Measurements from ENCODE around the gene FLNB. TPM values are rescaled to one million over a fixed set of nuclear protein-coding genes. Genes with fewer than 3 reads are reported as not detected.

The FLNB gene
- total and polyA plus RNA-seq, 2 of the 4 experiments (the other 2 are of a cell fraction), result 78.0 to 136 TPM

- Histone ChIP-seq H4K5ac (ENCODE audit: low read depth, low read length) (no peak overlapping the region), H3K36me3 (ENCODE audit: control insufficient read depth, insufficient read depth, low read length) (peaks cover 73% of the 10 kb centered on the region), H3K18ac (ENCODE audit: low read depth, low read length) (no peak overlapping the region), H3K27me3 (ENCODE audit: control insufficient read depth, insufficient read depth, low read length) (no peaks in the 10 kb centered on the region), H4K91ac (ENCODE audit: insufficient read depth, low read depth, low read length) (no peak overlapping the region), H3K23ac (ENCODE audit: low read depth, low read length) (no peak overlapping the region), H3K4me2 (ENCODE audit: low read depth, low read length) (no peak overlapping the region), H2BK20ac (ENCODE audit: low read depth, low read length) (no peak overlapping the region), H2AK9ac (replicated peaks; ENCODE audit: low read depth, low read length, poor library complexity) (no peak overlapping the region), H3K27ac (ENCODE audit: insufficient read depth, low read length) (no peak overlapping the region), H2BK5ac (ENCODE audit: low read depth, low read length, poor library complexity, severe bottlenecking) (no peak overlapping the region), H2BK120ac (ENCODE audit: low read depth, low read length) (no peak overlapping the region), H2BK15ac (ENCODE audit: low read depth, low read length) (no peak overlapping the region), H3K9ac (ENCODE audit: low read depth, low read length) (no peak overlapping the region), H4K8ac (ENCODE audit: low read depth in 2 of 2, low read length in 2 of 2) (no peak overlapping the region), H3K56ac (ENCODE audit: extremely low read depth, insufficient read depth, low read length) (no peak overlapping the region), H3K9me3 (ENCODE audit: control insufficient read depth, insufficient read depth, low read length) (no peaks in the 10 kb centered on the region), H3K4ac (ENCODE audit: low read depth, low read length) (no peak overlapping the region), H3K4me1 (ENCODE audit: control insufficient read depth, insufficient read depth, low read length) (no peaks in the 10 kb centered on the region; the same call in 1 of the 2 replicates), H3K14ac (replicated peaks; ENCODE audit: low read depth, low read length) (no peak overlapping the region), H3K79me1 (ENCODE audit: low read depth in 1 of 2, low read length in 2 of 2) (peaks cover 62 to 79% of the 10 kb centered on the region in 2 experiments), H2AK5ac (ENCODE audit: low read depth, low read length) (no peak overlapping the region), H3K9me1 (ENCODE audit: insufficient read depth, low read length) (peaks cover 13% of the 10 kb centered on the region), H4K20me1 (ENCODE audit: insufficient read depth, low read length) (peaks cover 15% of the 10 kb centered on the region; the same call in 1 of the 2 replicates), H2AFZ (replicated peaks; ENCODE audit: low read length, poor library complexity) (no peak overlapping the region), H3K4me3 (ENCODE audit: insufficient read depth, low read depth, low read length) (no peak overlapping the region)
- in situ Hi-C loops (cut with MboI; ENCODE audit: low sequenced_read_pairs) (loop anchor here (10.0 kb wide), 1 partner anchor 235 kb away; no protein-coding TSS in a partner anchor), intact Hi-C loops (cut with micrococcal nuclease) (no loop called here), dilution Hi-C loops (cut with HindIII; ENCODE audit: low sequenced_read_pairs, unreplicated experiment) (no loop called here)
- no TSS peak for BruUV-seq (replicated peaks)
- ChIA-PET CTCF (interaction anchor here (0.6 kb wide), 2 partner anchors 27 to 1076 kb away, joined by 4 to 8 read pairs; no protein-coding TSS in a partner anchor), POLR2A (ENCODE audit: unreplicated experiment) (no interaction called here)
- TF ChIP-seq RAD21 (IDR thresholded peaks at IDR 0.05; ENCODE audit: low read length), result no peak
- TF ChIP-seq MXI1 (IDR thresholded peaks at IDR 0.05; ENCODE audit: borderline replicate concordance, low read depth, low read length), result no peak
- TF ChIP-seq SMC3 (IDR thresholded peaks at IDR 0.05; ENCODE audit: low read depth, low read length), result no peak
- TF ChIP-seq NFE2L2 (IDR thresholded peaks at IDR 0.05; ENCODE audit: low read depth, low read length), result no peak
- no peak for TF ChIP-seq BHLHE40 (IDR thresholded peaks at IDR 0.05; ENCODE audit: low read depth, low read length)
- no peak for TF ChIP-seq CEBPB (IDR thresholded peaks at IDR 0.05; ENCODE audit: low read depth, low read length)
- no peak for TF ChIP-seq RCOR1 (IDR thresholded peaks at IDR 0.05; ENCODE audit: insufficient replicate concordance, low read length)
- TF ChIP-seq, protein P1, sequence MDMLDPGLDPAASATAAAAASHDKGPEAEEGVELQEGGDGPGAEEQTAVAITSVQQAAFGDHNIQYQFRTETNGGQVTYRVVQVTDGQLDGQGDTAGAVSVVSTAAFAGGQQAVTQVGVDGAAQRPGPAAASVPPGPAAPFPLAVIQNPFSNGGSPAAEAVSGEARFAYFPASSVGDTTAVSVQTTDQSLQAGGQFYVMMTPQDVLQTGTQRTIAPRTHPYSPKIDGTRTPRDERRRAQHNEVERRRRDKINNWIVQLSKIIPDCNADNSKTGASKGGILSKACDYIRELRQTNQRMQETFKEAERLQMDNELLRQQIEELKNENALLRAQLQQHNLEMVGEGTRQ (IDR thresholded peaks at IDR 0.05; ENCODE audit: low read depth, low read length), result no peak
- TF ChIP-seq FOS (IDR thresholded peaks at IDR 0.05; ENCODE audit: low read depth, low read length), result no peak
- no peak for DNase-seq
- ATAC-seq (ENCODE audit: low read depth), result no peak
- no CpG with 5 or more reads among the region's 2 CpGs for WGBS, 2 experiments (ENCODE audit: extremely low coverage in 2 of 2, insufficient read length in 1 of 2)
These were observed 91.6 kb downstream of the FLNB start for GRCh38 chr3:58099865-58100264.
